Measurements from ENCODE around the gene TAF1A. TPM values are rescaled to one million over a fixed set of nuclear protein-coding genes. Genes with fewer than 3 reads are reported as not detected.

Gene TAF1A
- total RNA-seq, 2 donors from 2014 or later = 16.2 to 24.9 TPM

DNA sequence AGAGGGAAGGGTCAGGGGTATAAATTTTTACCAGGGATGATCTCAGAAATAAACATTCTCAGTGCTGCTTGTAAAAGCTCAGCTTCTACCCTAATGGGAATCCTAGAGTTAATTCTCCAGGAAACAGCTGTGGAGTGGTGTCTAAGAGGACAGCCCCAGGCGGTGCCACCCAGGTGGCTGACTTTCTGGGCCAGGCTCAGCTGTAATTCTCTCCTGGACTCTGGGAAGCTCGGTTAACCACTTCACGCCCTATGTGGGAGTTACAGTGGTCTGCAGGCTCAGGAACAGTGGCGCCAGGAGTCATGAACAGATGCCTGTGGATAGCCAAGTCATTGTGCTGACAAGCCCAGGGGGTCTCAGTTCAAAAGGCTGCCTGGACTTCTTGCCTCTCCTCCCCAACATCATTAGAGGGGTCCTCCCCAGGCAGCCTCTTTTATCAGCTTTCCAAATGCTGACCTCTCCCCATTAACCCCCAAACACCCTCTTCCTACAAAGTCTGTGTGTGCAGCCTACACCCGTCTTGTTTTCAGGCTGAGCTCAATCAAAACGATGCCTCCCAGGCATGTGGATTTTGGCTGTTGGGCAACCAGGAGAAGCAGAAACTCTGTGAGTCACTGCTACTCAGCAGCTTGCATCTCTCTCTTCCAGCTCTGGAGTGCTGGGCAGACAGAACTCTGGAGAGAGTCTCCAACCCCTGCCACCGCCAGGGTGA, 43.0 kb downstream of the TAF1A start:
- TF ChIP-seq, protein P1, sequence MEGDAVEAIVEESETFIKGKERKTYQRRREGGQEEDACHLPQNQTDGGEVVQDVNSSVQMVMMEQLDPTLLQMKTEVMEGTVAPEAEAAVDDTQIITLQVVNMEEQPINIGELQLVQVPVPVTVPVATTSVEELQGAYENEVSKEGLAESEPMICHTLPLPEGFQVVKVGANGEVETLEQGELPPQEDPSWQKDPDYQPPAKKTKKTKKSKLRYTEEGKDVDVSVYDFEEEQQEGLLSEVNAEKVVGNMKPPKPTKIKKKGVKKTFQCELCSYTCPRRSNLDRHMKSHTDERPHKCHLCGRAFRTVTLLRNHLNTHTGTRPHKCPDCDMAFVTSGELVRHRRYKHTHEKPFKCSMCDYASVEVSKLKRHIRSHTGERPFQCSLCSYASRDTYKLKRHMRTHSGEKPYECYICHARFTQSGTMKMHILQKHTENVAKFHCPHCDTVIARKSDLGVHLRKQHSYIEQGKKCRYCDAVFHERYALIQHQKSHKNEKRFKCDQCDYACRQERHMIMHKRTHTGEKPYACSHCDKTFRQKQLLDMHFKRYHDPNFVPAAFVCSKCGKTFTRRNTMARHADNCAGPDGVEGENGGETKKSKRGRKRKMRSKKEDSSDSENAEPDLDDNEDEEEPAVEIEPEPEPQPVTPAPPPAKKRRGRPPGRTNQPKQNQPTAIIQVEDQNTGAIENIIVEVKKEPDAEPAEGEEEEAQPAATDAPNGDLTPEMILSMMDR (conservative IDR thresholded peaks at IDR 0.05) = no peak
- H3K36me3 ChIP-seq (ENCODE audit: control insufficient read depth, insufficient read depth, low read length) = no peaks in the 10 kb centered on the region
- H3K36me3 Mint-ChIP-seq (ENCODE audit: low read depth) = no peaks in the 10 kb centered on the region
- peak overlapping the region; percentile 66 for H3K27ac Mint-ChIP-seq
- H3K27me3 ChIP-seq (ENCODE audit: control insufficient read depth, insufficient read depth, low read length, poor library complexity, severe bottlenecking) = no peaks in the 10 kb centered on the region
- H3K27ac ChIP-seq (ENCODE audit: low read depth, low read length) = no peak overlapping the region
- H3K4me3 ChIP-seq (ENCODE audit: low read length) = no peak overlapping the region
- 64 to 66% methylated on average over 5 to 7 of the region's 7 CpGs for WGBS, 2 experiments (ENCODE audit: insufficient coverage in 1 of 2, insufficient read length in 1 of 2)
- H3K27me3 Mint-ChIP-seq (ENCODE audit: insufficient read depth) = no peaks in the 10 kb centered on the region
- no peaks in the 10 kb centered on the region for H3K9me3 ChIP-seq (ENCODE audit: control insufficient read depth, low read length)
- H3K9me3 Mint-ChIP-seq = no peaks in the 10 kb centered on the region
- no peak overlapping the region for H3K4me3 Mint-ChIP-seq
- H3K9ac ChIP-seq (ENCODE audit: extremely low read depth, low read length, poor library complexity, severe bottlenecking) = no peak overlapping the region
- DNase-seq = peak; percentile 69
- peaks cover 21% of the 10 kb centered on the region for H3K4me1 Mint-ChIP-seq
- H3K4me1 ChIP-seq (ENCODE audit: control insufficient read depth, insufficient read depth, low read length) = no peaks in the 10 kb centered on the region

- H3K27me3 Mint-ChIP-seq (ENCODE audit: insufficient read depth) = no peaks in the 10 kb centered on the region
- Histone ChIP-seq H3K4me1 (ENCODE audit: control insufficient read depth, insufficient read depth, low read length) (no peaks in the 10 kb centered on the region), H3K27ac (ENCODE audit: low read depth, low read length) (no peak overlapping the region), H3K4me3 (ENCODE audit: low read length) (no peak overlapping the region), H3K9me3 (ENCODE audit: control insufficient read depth, low read length) (no peaks in the 10 kb centered on the region), H3K36me3 (ENCODE audit: control insufficient read depth, insufficient read depth, low read length) (no peaks in the 10 kb centered on the region), H3K9ac (ENCODE audit: extremely low read depth, low read length, poor library complexity, severe bottlenecking) (no peak overlapping the region), H3K27me3 (ENCODE audit: control insufficient read depth, insufficient read depth, low read length, poor library complexity, severe bottlenecking) (no peaks in the 10 kb centered on the region)
- H3K4me3 Mint-ChIP-seq = no peak overlapping the region
- H3K9me3 Mint-ChIP-seq = no peaks in the 10 kb centered on the region
- peaks cover 21% of the 10 kb centered on the region for H3K4me1 Mint-ChIP-seq
- 92 to 98% methylated on average over 5 to 7 of the region's 7 CpGs for WGBS, 2 experiments (ENCODE audit: insufficient coverage in 1 of 2, insufficient read length in 1 of 2)
- no peak for DNase-seq
- TF ChIP-seq, protein P1 (conservative IDR thresholded peaks at IDR 0.05) = no peak
- no peaks in the 10 kb centered on the region for H3K36me3 Mint-ChIP-seq (ENCODE audit: low read depth)
- no peak overlapping the region for H3K27ac Mint-ChIP-seq
These were observed 43.6 kb downstream of the TAF1A start for GRCh38 chr1:222546091-222546490.

DNA sequence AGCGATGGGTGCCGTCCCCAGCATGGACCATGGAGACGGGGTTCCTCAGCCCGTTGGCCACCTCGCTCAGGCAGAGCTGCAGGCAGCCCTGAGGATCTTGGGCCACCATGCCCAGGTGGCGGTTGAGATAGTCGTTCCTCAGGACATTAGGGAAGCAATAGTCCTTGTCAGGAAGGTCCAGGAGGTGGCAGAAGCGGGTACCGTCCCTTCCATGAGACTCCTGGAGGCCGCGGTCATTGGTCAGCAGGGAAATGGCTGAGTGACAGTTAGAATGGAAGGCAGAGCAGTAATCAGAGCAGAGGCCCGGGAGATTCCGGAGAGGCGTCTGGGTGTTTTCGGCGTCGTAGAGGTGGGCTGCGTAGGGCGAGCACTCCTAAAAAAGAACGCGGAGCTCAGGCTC, 45.9 kb downstream of the TAF1A start:
- peaks cover 21% of the 10 kb centered on the region for H3K4me1 Mint-ChIP-seq
- Histone ChIP-seq H3K27ac (ENCODE audit: low read depth, low read length) (no peak overlapping the region), H3K9me3 (ENCODE audit: control insufficient read depth, low read length) (no peaks in the 10 kb centered on the region), H3K4me1 (ENCODE audit: control insufficient read depth, insufficient read depth, low read length) (no peaks in the 10 kb centered on the region), H3K4me3 (ENCODE audit: low read length) (no peak overlapping the region), H3K27me3 (ENCODE audit: control insufficient read depth, insufficient read depth, low read length, poor library complexity, severe bottlenecking) (no peaks in the 10 kb centered on the region), H3K9ac (ENCODE audit: extremely low read depth, low read length, poor library complexity, severe bottlenecking) (no peak overlapping the region), H3K36me3 (ENCODE audit: control insufficient read depth, insufficient read depth, low read length) (no peaks in the 10 kb centered on the region)
- no peaks in the 10 kb centered on the region for H3K36me3 Mint-ChIP-seq (ENCODE audit: low read depth)
- no peaks in the 10 kb centered on the region for H3K9me3 Mint-ChIP-seq
- DNase-seq = peak; percentile 85
- WGBS, 2 experiments (ENCODE audit: insufficient coverage in 1 of 2, insufficient read length in 1 of 2) = 93 to 94% methylated on average over 18 to 21 of the region's 21 CpGs
- TF ChIP-seq, protein P1 (conservative IDR thresholded peaks at IDR 0.05) = peak; percentile 56
- no peak overlapping the region for H3K4me3 Mint-ChIP-seq
- H3K27ac Mint-ChIP-seq = no peak overlapping the region
- no peaks in the 10 kb centered on the region for H3K27me3 Mint-ChIP-seq (ENCODE audit: insufficient read depth)
